Endodermal cell (in vitro differentiated cells): Measurements from ENCODE around the gene FRG2B. TPM values are rescaled to one million over a fixed set of nuclear protein-coding genes. Genes with fewer than 3 reads are reported as not detected.

Experiments
- DNase-seq: peaks from one replicate; pipeline ENCODE4 v3.0.0-alpha.2; 2017
- H3K27ac ChIP-seq: 2 replicates; pipeline ENCODE4 v1.5.1; 2013; ENCODE audit warnings: mild to moderate bottlenecking, low read depth, low read length, moderate library complexity
- H3K27me3 ChIP-seq: 2 replicates; pipeline ENCODE4 v1.6.1; 2013; ENCODE audit warnings: mild to moderate bottlenecking, low read length, moderate library complexity; ENCODE audit not compliant: insufficient read depth, control insufficient read depth, poor library complexity, severe bottlenecking
- H3K36me3 ChIP-seq: 2 replicates; pipeline ENCODE4 v1.7.0; 2013; ENCODE audit warnings: mild to moderate bottlenecking, low read length, moderate library complexity; ENCODE audit not compliant: control insufficient read depth, insufficient read depth
- H3K4me1 ChIP-seq: one replicate; pipeline ENCODE4 v1.7.0; 2013; ENCODE audit warnings: low read length; ENCODE audit not compliant: control insufficient read depth, insufficient read depth
- H3K4me3 ChIP-seq: 2 replicates; pipeline ENCODE4 v1.5.1; 2013; ENCODE audit warnings: mild to moderate bottlenecking, low read length, moderate library complexity
- H3K9ac ChIP-seq: 2 replicates; pipeline ENCODE4 v1.6.1; 2013; ENCODE audit warnings: mild to moderate bottlenecking, low read length, moderate library complexity; ENCODE audit not compliant: poor library complexity, severe bottlenecking; ENCODE audit errors: extremely low read depth
- H3K9me3 ChIP-seq: 2 replicates; pipeline ENCODE4 v1.6.1; 2013; ENCODE audit warnings: mild to moderate bottlenecking, low read length, moderate library complexity; ENCODE audit not compliant: control insufficient read depth
- H3K27ac Mint-ChIP-seq: 2 replicates; pipeline ENCODE4 v1.8.0; 2020; ENCODE audit warnings: mixed read lengths
- H3K27me3 Mint-ChIP-seq: 2 replicates; pipeline ENCODE4 v1.8.0; 2021; ENCODE audit warnings: mild to moderate bottlenecking, mixed read lengths; ENCODE audit not compliant: insufficient read depth
- H3K36me3 Mint-ChIP-seq: 2 replicates; pipeline ENCODE4 v1.8.0; 2020; ENCODE audit warnings: low read depth, mixed read lengths
- H3K4me1 Mint-ChIP-seq: 2 replicates; pipeline ENCODE4 v1.8.0; 2020; ENCODE audit warnings: mixed read lengths
- H3K4me3 Mint-ChIP-seq: 2 replicates; pipeline ENCODE4 v1.8.0; 2020; ENCODE audit warnings: mild to moderate bottlenecking, moderate library complexity, mixed read lengths
- H3K9me3 Mint-ChIP-seq: 2 replicates; pipeline ENCODE4 v1.8.0; 2020; ENCODE audit warnings: mild to moderate bottlenecking, mixed read lengths
- CTCF ChIP-seq: fragments of 200-600 bp; sonication (generic); conservative IDR thresholded peaks from 2 replicates; pipeline ENCODE4 v1.5.0; 2021; ENCODE audit warnings: antibody characterized with exemption, mild to moderate bottlenecking
- WGBS, 2 experiments: methylation state at CpG; one replicate each; pipeline versions ENCODE4 v1.1.5 to v1.1.7; 2013; ENCODE audit warnings: missing lambda C conversion rate in 2 of 2, mixed read lengths in 1 of 2; ENCODE audit not compliant: insufficient coverage in 1 of 2, insufficient read length in 1 of 2; 5-methylcytosine and 5-hydroxymethylcytosine counted together
- total RNA-seq, 2 donors: library from RNA; stranded (reverse); fragmentation: NEBNext Ultra II Directional in 1 of 2; extraction: Animal tissue kit (Norgen Biotek cat#: 25700) in 1 of 2; gene quantifications; 2 replicates in 1 of 2; 3 replicates in 1 of 2; pipeline ENCODE4 v1.2.1, GENCODE V29; 2021

FRG2B gene
- total RNA-seq, 2 donors from 2014 or later: not detected

- no peaks in the 10 kb centered on the region for H3K27me3 Mint-ChIP-seq
- Histone ChIP-seq H3K4me3 (no peak overlapping the region), H3K27ac (no peak overlapping the region), H3K36me3 (no peaks in the 10 kb centered on the region), H3K27me3 (no peaks in the 10 kb centered on the region), H3K9me3 (peaks cover 52% of the 10 kb centered on the region), H3K9ac (no peak overlapping the region), H3K4me1 (no peaks in the 10 kb centered on the region)
- no peak for DNase-seq
- peaks cover 5% of the 10 kb centered on the region for H3K36me3 Mint-ChIP-seq
- no peak for TF ChIP-seq CTCF
- H3K4me1 Mint-ChIP-seq: no peaks in the 10 kb centered on the region
- H3K4me3 Mint-ChIP-seq: no peak overlapping the region
- H3K27ac Mint-ChIP-seq: no peak overlapping the region
- WGBS, 2 experiments: 72 to 75% methylated on average over 7 of the region's 7 CpGs
- H3K9me3 Mint-ChIP-seq: peaks cover 89% of the 10 kb centered on the region
These were observed 7.7 kb downstream of the FRG2B start for GRCh38 chr10:133618851-133619250.

- Histone ChIP-seq H3K27ac (no peak overlapping the region), H3K27me3 (no peaks in the 10 kb centered on the region), H3K4me3 (no peak overlapping the region), H3K9ac (no peak overlapping the region), H3K36me3 (no peaks in the 10 kb centered on the region), H3K4me1 (no peaks in the 10 kb centered on the region), H3K9me3 (peaks cover 52% of the 10 kb centered on the region)
- no peak for TF ChIP-seq CTCF
- WGBS, 2 experiments: 71 to 83% methylated on average over 6 to 7 of the region's 7 CpGs
- H3K4me3 Mint-ChIP-seq: no peak overlapping the region
- no peak for DNase-seq
- no peaks in the 10 kb centered on the region for H3K27me3 Mint-ChIP-seq
- no peak overlapping the region for H3K27ac Mint-ChIP-seq
- no peaks in the 10 kb centered on the region for H3K4me1 Mint-ChIP-seq
- H3K36me3 Mint-ChIP-seq: peaks cover 5% of the 10 kb centered on the region
- peaks cover 99% of the 10 kb centered on the region for H3K9me3 Mint-ChIP-seq
These were observed 9.4 kb downstream of the FRG2B start for GRCh38 chr10:133617196-133617595.

- DNase-seq: no peak
These were observed 10.0 kb downstream of the FRG2B start for GRCh38 chr10:133616371-133617130.

More at GRCh38 chr10:133616371-133617130, 10.0 kb downstream of the FRG2B start:
- Histone ChIP-seq H3K36me3 (no peaks in the 10 kb centered on the region), H3K4me1 (no peaks in the 10 kb centered on the region), H3K4me3 (no peak overlapping the region), H3K9me3 (peaks cover 58% of the 10 kb centered on the region), H3K9ac (no peak overlapping the region), H3K27me3 (no peaks in the 10 kb centered on the region), H3K27ac (no peak overlapping the region)
- 86 to 93% methylated on average over 8 of the region's 8 CpGs for WGBS, 2 experiments
- H3K9me3 Mint-ChIP-seq: peaks cover 100% of the 10 kb centered on the region
- no peaks in the 10 kb centered on the region for H3K4me1 Mint-ChIP-seq
- H3K27ac Mint-ChIP-seq: no peak overlapping the region
- no peak for TF ChIP-seq CTCF
- H3K27me3 Mint-ChIP-seq: no peaks in the 10 kb centered on the region
- H3K36me3 Mint-ChIP-seq: peaks cover 5% of the 10 kb centered on the region
- no peak overlapping the region for H3K4me3 Mint-ChIP-seq
